GM21619 (cell line): ENCODE data around the gene ADISSP.

Experiments
- ATAC-seq: cut with Tn5 transposase; IDR thresholded peaks from one replicate; pipeline ENCODE4 v1.9.1; 2021; ENCODE audit not compliant: unreplicated experiment

Gene ADISSP

GRCh38 chr20:3739054-3739925 lies 28.3 kb downstream of the ADISSP start:
- ATAC-seq, result no peak

GRCh38 chr20:3738111-3739053 lies 29.2 kb downstream of the ADISSP start:
- no peak for ATAC-seq

- ATAC-seq, result no peak
These were observed 31.8 kb downstream of the ADISSP start for GRCh38 chr20:3735768-3736167.

- ATAC-seq, result no peak
These were observed 33.3 kb downstream of the ADISSP start for GRCh38 chr20:3734111-3734843.

- ATAC-seq, result no peak
These were observed 34.2 kb downstream of the ADISSP start for GRCh38 chr20:3733119-3733995.

- ATAC-seq, result no peak
These were observed 35.0 kb downstream of the ADISSP start, which contains the start of gene HSPA12B for GRCh38 chr20:3732327-3733118. TSS of gene HSPA12B (plus strand) at chr20:3732685. CDS start at chr20:3738675, 5,990 bp downstream.

GRCh38 chr20:3731944-3732326 lies 35.6 kb downstream of the ADISSP start:
- no peak for ATAC-seq

- no peak for ATAC-seq
These were observed 36.5 kb downstream of the ADISSP start for GRCh38 chr20:3730803-3731672.

- no peak for ATAC-seq
These were observed 37.6 kb downstream of the ADISSP start for GRCh38 chr20:3729811-3730540.

GRCh38 chr20:3729378-3729777 lies 38.2 kb downstream of the ADISSP start:
- ATAC-seq, result no peak

- no peak for ATAC-seq
These were observed 38.7 kb downstream of the ADISSP start for GRCh38 chr20:3728876-3729275.

- ATAC-seq, result no peak
These were observed 39.2 kb downstream of the ADISSP start for GRCh38 chr20:3728354-3728753.

GRCh38 chr20:3727401-3728021 lies 40.0 kb downstream of the ADISSP start:
- ATAC-seq, result no peak

GRCh38 chr20:3724356-3724755 lies 43.2 kb downstream of the ADISSP start:
- ATAC-seq, result no peak

- ATAC-seq, result no peak
These were observed 44.3 kb downstream of the ADISSP start for GRCh38 chr20:3723284-3723683.

GRCh38 chr20:3721912-3722311 lies 45.6 kb downstream of the ADISSP start:
- no peak for ATAC-seq

- ATAC-seq, result no peak
These were observed 46.9 kb downstream of the ADISSP start for GRCh38 chr20:3720626-3721025.
